ENCODE measurements around the gene PFN1. TPM values are rescaled to one million over a fixed set of nuclear protein-coding genes. Genes with fewer than 3 reads are reported as not detected.

The PFN1 gene
- total RNA-seq, 1 experiment from 2014 or later, result 1,459 TPM

GRCh38 chr17:4955091-4955490 is 6.8 kb upstream of the PFN1 start:
- no peak overlapping the region for H3K27ac ChIP-seq
- no TSS peak for BruUV-seq (replicated peaks)
- no peak overlapping the region for H2AFZ ChIP-seq
- intact Hi-C loops (cut with micrococcal nuclease; ENCODE audit: unreplicated experiment), result no loop called here
- peaks cover 30% of the 10 kb centered on the region for H3F3A ChIP-seq (ENCODE audit: insufficient read depth, low read depth)
- ChIA-PET CTCF (no interaction called here), POLR2A (ENCODE audit: unreplicated experiment) (no interaction called here)
- TF ChIP-seq EZH2 (IDR thresholded peaks at IDR 0.05; ENCODE audit: low read depth) (no peak), CTCF (conservative IDR thresholded peaks at IDR 0.05) (no peak)
- H3K9me3 ChIP-seq (ENCODE audit: insufficient read depth, low read depth), result no peaks in the 10 kb centered on the region
- H3K4me2 ChIP-seq, result no peak overlapping the region
- DNase-seq, result peak in 1 of 2 experiments; percentile 6
- peaks cover 8% of the 10 kb centered on the region; the same call in 1 of the 2 replicates for H3K79me2 ChIP-seq (ENCODE audit: low read depth)
- no peaks in the 10 kb centered on the region for H3K36me3 ChIP-seq (ENCODE audit: low read depth)
- H3K27me3 ChIP-seq (ENCODE audit: insufficient read depth, low read depth), result no peaks in the 10 kb centered on the region
- H3K9me2 ChIP-seq (ENCODE audit: insufficient read depth), result no peaks in the 10 kb centered on the region
- no peak overlapping the region for H3K4me3 ChIP-seq
- H4K20me1 ChIP-seq (ENCODE audit: insufficient read depth), result no peaks in the 10 kb centered on the region
- peaks cover 16% of the 10 kb centered on the region for H3K4me1 ChIP-seq (replicated peaks; ENCODE audit: insufficient read depth)

- intact Hi-C loops (cut with micrococcal nuclease; ENCODE audit: unreplicated experiment), result no loop called here
- no peak overlapping the region for H3K4me3 ChIP-seq
- CTCF ChIA-PET, result interaction anchor here (0.6 kb wide), 1 partner anchor 13 kb away, joined by 3 read pairs; no protein-coding TSS in a partner anchor
- TF ChIP-seq CTCF (conservative IDR thresholded peaks at IDR 0.05) (no peak), EZH2 (IDR thresholded peaks at IDR 0.05; ENCODE audit: low read depth) (no peak)
- no peak overlapping the region for H2AFZ ChIP-seq
- no peak overlapping the region for H3K27ac ChIP-seq
- no peaks in the 10 kb centered on the region for H3K36me3 ChIP-seq (ENCODE audit: low read depth)
- POLR2A ChIA-PET (ENCODE audit: unreplicated experiment), result interaction anchor here (0.6 kb wide), 2 partner anchors 8 to 13 kb away, joined by 7 to 8 read pairs; no protein-coding TSS in a partner anchor
- H3K79me2 ChIP-seq (ENCODE audit: low read depth), result peaks cover 8% of the 10 kb centered on the region; the same call in 1 of the 2 replicates
- no peak overlapping the region for H3K4me2 ChIP-seq
- H3K9me2 ChIP-seq (ENCODE audit: insufficient read depth), result no peaks in the 10 kb centered on the region
- no peaks in the 10 kb centered on the region for H4K20me1 ChIP-seq (ENCODE audit: insufficient read depth)
- H3K4me1 ChIP-seq (replicated peaks; ENCODE audit: insufficient read depth), result peaks cover 16% of the 10 kb centered on the region
- H3F3A ChIP-seq (ENCODE audit: insufficient read depth, low read depth), result peaks cover 38% of the 10 kb centered on the region
- H3K9me3 ChIP-seq (ENCODE audit: insufficient read depth, low read depth), result no peaks in the 10 kb centered on the region
- DNase-seq, result no peak
- H3K27me3 ChIP-seq (ENCODE audit: insufficient read depth, low read depth), result no peaks in the 10 kb centered on the region
- no TSS peak for BruUV-seq (replicated peaks)
Measured at GRCh38 chr17:4953451-4953961, 5.2 kb upstream of the PFN1 start.

GRCh38 chr17:4951486-4951885 is 3.2 kb upstream of the PFN1 start:
- POLR2A ChIA-PET (ENCODE audit: unreplicated experiment), result interaction anchor here (0.7 kb wide), 1 partner anchor 25 kb away, joined by 4 read pairs; no protein-coding TSS in a partner anchor
- peaks cover 53% of the 10 kb centered on the region for H3F3A ChIP-seq (ENCODE audit: insufficient read depth, low read depth)
- H3K4me3 ChIP-seq, result peak overlapping the region; percentile 78; the same call in 1 of the 2 replicates
- TF ChIP-seq EZH2 (IDR thresholded peaks at IDR 0.05; ENCODE audit: low read depth) (no peak), CTCF (conservative IDR thresholded peaks at IDR 0.05) (no peak)
- H3K79me2 ChIP-seq (ENCODE audit: low read depth), result peaks cover 27% of the 10 kb centered on the region
- CTCF ChIA-PET, result interaction anchor here (0.5 to 1.2 kb wide), 2 partner anchors 14 to 111 kb away, joined by 3 to 4 read pairs; no protein-coding TSS in a partner anchor
- H3K4me2 ChIP-seq, result peak overlapping the region; percentile 84
- peaks cover 8% of the 10 kb centered on the region for H3K36me3 ChIP-seq (ENCODE audit: low read depth)
- intact Hi-C loops (cut with micrococcal nuclease; ENCODE audit: unreplicated experiment), result no loop called here
- peaks cover 20% of the 10 kb centered on the region for H3K4me1 ChIP-seq (replicated peaks; ENCODE audit: insufficient read depth)
- DNase-seq, result no peak
- no peak overlapping the region for H2AFZ ChIP-seq
- no peak overlapping the region for H3K27ac ChIP-seq
- H4K20me1 ChIP-seq (ENCODE audit: insufficient read depth), result peaks cover 11% of the 10 kb centered on the region
- no peaks in the 10 kb centered on the region for H3K9me3 ChIP-seq (ENCODE audit: insufficient read depth, low read depth)
- no peaks in the 10 kb centered on the region for H3K27me3 ChIP-seq (ENCODE audit: insufficient read depth, low read depth)
- H3K9me2 ChIP-seq (ENCODE audit: insufficient read depth), result no peaks in the 10 kb centered on the region
- BruUV-seq (replicated peaks), result no TSS peak

All from PC-9 (cell line).